GM19328 (cell line): Measurements from ENCODE around the gene SAA2.

Experiments
- ATAC-seq: cut with Tn5 transposase; IDR thresholded peaks from one replicate; pipeline ENCODE4 v1.9.1; 2021; ENCODE audit warnings: mild to moderate bottlenecking, moderate library complexity; ENCODE audit not compliant: unreplicated experiment

SAA2 gene

DNA sequence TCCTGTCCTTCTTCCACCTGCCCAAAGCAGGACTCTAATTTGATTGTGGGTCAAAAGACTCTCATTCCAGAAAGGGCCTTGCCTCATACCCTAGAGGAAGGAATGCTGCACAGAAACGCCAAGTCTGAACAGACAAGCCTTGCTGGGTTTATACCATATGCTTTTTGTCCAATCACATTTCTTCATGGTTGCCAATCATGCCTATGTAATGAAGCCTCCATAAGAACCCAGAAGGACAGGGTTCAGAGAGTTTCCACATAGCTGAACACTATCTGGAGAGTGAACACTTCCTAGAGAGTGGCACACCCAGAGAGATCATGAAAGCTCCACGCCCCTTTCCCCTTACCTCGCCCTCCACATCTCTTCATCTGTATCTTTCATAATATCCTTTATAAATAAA lies 4.8 kb upstream of the SAA2 start:
- no peak for ATAC-seq

DNA sequence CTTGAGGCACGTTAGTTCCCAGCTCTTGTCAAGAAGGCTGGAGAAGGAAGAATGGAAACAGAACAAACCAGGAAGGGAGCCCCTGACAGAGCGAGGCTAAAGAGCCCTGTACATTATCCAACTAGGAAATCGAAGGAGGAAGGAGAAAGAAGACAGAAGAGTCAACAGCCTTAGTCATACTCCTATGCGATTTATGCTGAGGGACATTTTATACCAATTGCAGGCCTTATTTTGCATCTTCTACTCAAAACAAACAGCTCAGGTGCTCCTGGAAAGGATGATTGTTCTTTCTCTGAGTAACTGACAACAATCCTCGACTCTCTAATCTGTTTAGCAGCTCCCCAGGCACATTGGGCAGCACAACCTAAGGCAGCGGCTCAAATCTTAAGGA lies 1.3 kb downstream of the SAA2 start:
- ATAC-seq, result peak; percentile 6

- ATAC-seq, result peak; percentile 74
Measured at GRCh38 chr11:18246379-18247190, 1.9 kb downstream of the SAA2 start.

DNA sequence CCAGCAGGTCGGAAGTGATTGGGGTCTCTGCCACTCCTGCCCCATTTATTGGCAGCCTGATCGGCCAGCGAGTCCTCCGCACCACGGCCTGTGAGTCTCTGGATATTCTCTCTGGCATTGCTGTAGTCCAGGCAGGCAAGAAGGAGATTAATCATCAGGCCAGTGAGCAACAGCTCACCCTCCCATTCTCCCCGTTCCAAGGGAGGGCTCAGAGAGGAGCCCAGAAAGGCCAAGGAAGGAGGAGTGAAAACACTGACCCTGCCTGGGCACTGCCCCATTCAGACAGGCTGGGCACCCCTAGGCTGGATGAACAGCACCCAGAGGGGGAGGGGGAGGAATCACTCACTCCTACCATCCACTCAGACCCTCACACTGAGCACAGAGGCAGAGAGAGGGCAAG lies 3.1 kb downstream of the SAA2 start:
- no peak for ATAC-seq

- no peak for ATAC-seq
Measured at GRCh38 chr11:18243783-18244362, 4.6 kb downstream of the SAA2 start.

GRCh38 chr11:18239655-18240054 lies 8.8 kb downstream of the SAA2 start:
- ATAC-seq, result no peak

- no peak for ATAC-seq
Measured at GRCh38 chr11:18236664-18237356, 11.7 kb downstream of the SAA2 start, which contains the start of gene SAA4. Gene SAA4 (minus strand): TSS chr11:18236802. CDS start chr11:18235926, 876 bp downstream.

GRCh38 chr11:18235394-18236334 lies 12.8 kb downstream of the SAA2 start:
- ATAC-seq, result no peak

- no peak for ATAC-seq
Measured at GRCh38 chr11:18233912-18234311, 14.6 kb downstream of the SAA2 start.

GRCh38 chr11:18230859-18231258 lies 17.6 kb downstream of the SAA2 start:
- no peak for ATAC-seq

DNA sequence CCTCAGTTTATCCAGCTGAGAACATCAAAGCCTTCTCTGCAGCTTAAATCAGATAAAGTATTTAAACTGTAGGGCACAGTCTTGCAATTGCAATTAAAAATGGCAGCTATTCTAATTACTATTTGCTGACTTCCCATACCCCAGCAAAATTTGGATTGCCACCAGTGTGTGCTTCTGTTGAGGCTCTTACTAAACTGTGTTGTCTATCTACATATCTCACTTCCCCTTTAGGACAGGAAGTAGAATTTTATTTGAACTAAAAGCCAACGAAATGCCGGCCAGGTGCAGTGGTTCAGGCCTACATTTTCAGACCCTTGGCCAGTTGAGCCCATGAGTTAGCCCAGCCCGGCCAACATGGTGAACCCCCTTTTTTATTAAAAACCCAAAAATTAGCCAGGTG lies 19.0 kb downstream of the SAA2 start:
- ATAC-seq, result peak; percentile 86

- ATAC-seq, result no peak
Measured at GRCh38 chr11:18225913-18226312, 22.6 kb downstream of the SAA2 start.

- no peak for ATAC-seq
Measured at GRCh38 chr11:18223591-18224387, 24.7 kb downstream of the SAA2 start.

GRCh38 chr11:18222814-18223421 lies 25.6 kb downstream of the SAA2 start:
- no peak for ATAC-seq

GRCh38 chr11:18221274-18221876 lies 27.1 kb downstream of the SAA2 start:
- no peak for ATAC-seq

DNA sequence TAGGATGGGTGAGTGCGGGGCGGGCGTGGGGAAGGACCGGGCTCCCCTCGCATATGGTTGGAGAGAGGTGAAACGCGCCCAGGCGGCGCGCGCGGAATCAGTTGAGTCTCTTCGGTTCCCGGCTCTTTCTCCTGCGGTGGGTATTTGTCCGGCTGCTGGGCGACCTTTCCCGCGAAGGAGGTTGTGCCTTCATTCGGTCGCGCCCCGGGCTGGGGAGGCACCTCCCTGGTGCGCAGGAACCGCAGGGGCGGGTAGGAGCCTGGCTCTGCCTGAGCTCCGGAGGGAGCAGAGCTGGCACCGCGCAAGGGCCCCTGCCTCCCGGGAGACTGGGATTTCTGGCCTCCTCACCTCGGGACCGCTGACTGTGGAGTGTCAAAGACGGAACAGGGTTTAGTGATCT lies 39.4 kb downstream of the SAA2 start:
- ATAC-seq, result no peak

- no peak for ATAC-seq
Measured at GRCh38 chr11:18204771-18205170, 43.7 kb downstream of the SAA2 start.

DNA sequence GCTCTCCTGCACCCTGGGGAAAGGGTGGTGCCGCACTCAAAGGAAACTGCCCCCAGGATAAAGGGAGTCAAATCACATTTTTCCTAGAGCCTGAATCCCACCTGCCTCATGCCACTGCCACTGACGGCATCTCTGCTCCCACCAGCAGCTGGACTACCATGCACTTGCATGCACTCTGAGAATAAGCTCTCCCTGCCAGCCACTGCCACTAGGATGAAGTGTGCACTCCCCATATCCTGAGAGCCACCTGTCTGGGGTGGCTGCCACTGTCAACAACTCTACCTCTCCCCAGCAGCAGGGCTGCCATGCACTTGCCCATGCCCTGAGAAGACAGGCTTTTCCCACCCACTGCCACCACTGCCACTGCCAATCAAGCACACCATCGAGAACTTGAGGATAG lies 44.2 kb downstream of the SAA2 start:
- ATAC-seq, result no peak

DNA sequence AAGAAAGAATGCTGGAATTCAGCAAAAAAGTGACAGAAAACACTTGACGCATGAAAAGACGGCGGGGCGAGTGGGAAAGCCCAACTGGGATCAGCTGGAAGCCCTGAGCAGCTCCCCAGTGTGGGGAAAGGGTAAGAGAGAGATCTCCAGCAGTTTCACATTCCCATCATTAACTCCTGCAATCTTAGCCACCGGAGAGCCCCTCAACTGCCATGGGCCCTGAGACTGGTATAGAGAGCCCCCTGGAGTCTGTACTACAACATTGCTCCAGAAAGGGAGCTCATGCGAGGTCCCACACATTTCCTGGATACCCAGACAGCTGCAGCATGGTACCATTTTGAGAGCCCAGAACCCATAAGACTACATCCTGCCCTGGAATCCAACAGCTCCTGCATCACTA lies 44.7 kb downstream of the SAA2 start:
- ATAC-seq, result no peak
